IMR-90 (cell line): ENCODE measurements around the gene SRRM2. TPM values are rescaled to one million over a fixed set of nuclear protein-coding genes. Genes with fewer than 3 reads are reported as not detected.

ENCODE experiments used
- ATAC-seq: fragments of 200-7000 bp; cut with Tn5 transposase; 2 replicates; pipeline ENCODE4 v1.9.1; 2020; ENCODE audit warnings: low read depth, mild to moderate bottlenecking, moderate library complexity
- BruUV-seq: library from RNA; stranded (reverse); fragments of 400-500 nt; replicated peaks from 2 replicates; lab custom pipeline; 2021; lab: Mats Ljungman, UMichigan
- CTCF ChIA-PET: fragments of 300-600 bp; formaldehyde crosslinking; extraction: SDS; loops from one replicate; lab custom pipeline; 2021; ENCODE audit warnings: antibody characterized with exemption; lab: Yijun Ruan, JAX
- POLR2A ChIA-PET: fragments of 300-600 bp; sonication (Branson Sonifier 250); formaldehyde crosslinking; loops from one replicate; lab custom pipeline; 2022; ENCODE audit warnings: antibody characterized with exemption; ENCODE audit not compliant: unreplicated experiment; lab: Charles Lee
- DNase-seq: peaks from one replicate; pipeline ENCODE4 v3.0.0; 2013
- H2AFZ ChIP-seq: replicated peaks from 2 replicates; pipeline ENCODE3; 2013; ENCODE audit warnings: low read length, mild to moderate bottlenecking; ENCODE audit not compliant: poor library complexity
- H2AK5ac ChIP-seq: 2 replicates; pipeline ENCODE4 v1.6.1; 2013; ENCODE audit warnings: low read depth, low read length, inconsistent platforms
- H2AK9ac ChIP-seq: replicated peaks from 2 replicates; pipeline ENCODE3; 2013; ENCODE audit warnings: mild to moderate bottlenecking, low read depth, low read length, moderate library complexity; ENCODE audit not compliant: poor library complexity
- H2BK120ac ChIP-seq: 2 replicates; pipeline ENCODE4 v1.6.1; 2013; ENCODE audit warnings: low read depth, low read length, inconsistent platforms
- H2BK15ac ChIP-seq: 3 replicates; pipeline ENCODE4 v1.6.1; 2013; ENCODE audit warnings: low read depth, low read length, inconsistent platforms
- H2BK20ac ChIP-seq: 2 replicates; pipeline ENCODE4 v1.6.1; 2013; ENCODE audit warnings: low read depth, mild to moderate bottlenecking, inconsistent platforms, low read length, moderate library complexity
- H2BK5ac ChIP-seq: 2 replicates; pipeline ENCODE4 v1.6.1; 2013; ENCODE audit warnings: mild to moderate bottlenecking, low read depth, low read length, inconsistent platforms; ENCODE audit not compliant: poor library complexity, severe bottlenecking
- H3K14ac ChIP-seq: replicated peaks from 2 replicates; pipeline ENCODE4 v1.6.1; 2013; ENCODE audit warnings: low read depth, low read length, inconsistent platforms
- H3K18ac ChIP-seq: 2 replicates; pipeline ENCODE4 v1.6.1; 2013; ENCODE audit warnings: low read depth, low read length, control low read depth
- H3K23ac ChIP-seq: 2 replicates; pipeline ENCODE4 v1.6.1; 2013; ENCODE audit warnings: low read depth, low read length, inconsistent platforms
- H3K27ac ChIP-seq: 2 replicates; pipeline ENCODE4 v1.5.1; 2013; ENCODE audit warnings: mild to moderate bottlenecking, control low read depth, low read length; ENCODE audit not compliant: insufficient read depth
- H3K27me3 ChIP-seq: 2 replicates; pipeline ENCODE4 v1.6.1; 2013; ENCODE audit warnings: low read length; ENCODE audit not compliant: control insufficient read depth, insufficient read depth
- H3K36me3 ChIP-seq: 2 replicates; pipeline ENCODE4 v1.6.1; 2013; ENCODE audit warnings: low read length, mixed read lengths; ENCODE audit not compliant: control insufficient read depth, insufficient read depth
- H3K4ac ChIP-seq: 2 replicates; pipeline ENCODE4 v1.6.1; 2013; ENCODE audit warnings: low read depth, low read length, inconsistent platforms
- H3K4me1 ChIP-seq: 2 replicates; pipeline ENCODE4 v1.6.1; 2013; ENCODE audit warnings: low read length, mixed read lengths; ENCODE audit not compliant: control insufficient read depth, insufficient read depth
- H3K4me2 ChIP-seq: 2 replicates; pipeline ENCODE4 v1.6.1; 2013; ENCODE audit warnings: low read depth, mild to moderate bottlenecking, control low read depth, low read length, moderate library complexity
- H3K4me3 ChIP-seq: 2 replicates; pipeline ENCODE4 v1.5.1; 2013; ENCODE audit warnings: low read depth, mild to moderate bottlenecking, control low read depth, low read length, moderate library complexity; ENCODE audit not compliant: insufficient read depth
- H3K56ac ChIP-seq: 2 replicates; pipeline ENCODE4 v1.6.1; 2013; ENCODE audit warnings: low read length, inconsistent platforms; ENCODE audit not compliant: insufficient read depth; ENCODE audit errors: extremely low read depth
- H3K79me1 ChIP-seq, 2 experiments: 2 replicates each; pipeline ENCODE4 v1.6.1; 2013; ENCODE audit warnings: low read length in 2 of 2, inconsistent platforms in 1 of 2, low read depth in 1 of 2
- H3K9ac ChIP-seq: 2 replicates; pipeline ENCODE4 v1.6.1; 2013; ENCODE audit warnings: low read depth, low read length, control low read depth
- H3K9me1 ChIP-seq: 2 replicates; pipeline ENCODE4 v1.6.1; 2013; ENCODE audit warnings: low read length, inconsistent platforms; ENCODE audit not compliant: insufficient read depth
- H3K9me3 ChIP-seq: 2 replicates; pipeline ENCODE4 v1.6.1; 2013; ENCODE audit warnings: low read length; ENCODE audit not compliant: control insufficient read depth, insufficient read depth
- H4K20me1 ChIP-seq: 2 replicates; pipeline ENCODE4 v1.6.1; 2013; ENCODE audit warnings: low read length, inconsistent platforms; ENCODE audit not compliant: insufficient read depth
- H4K5ac ChIP-seq: 2 replicates; pipeline ENCODE4 v1.6.1; 2013; ENCODE audit warnings: mild to moderate bottlenecking, low read depth, low read length, control low read depth
- H4K8ac ChIP-seq, 2 experiments: 2 replicates each; pipeline ENCODE4 v1.6.1; 2013; ENCODE audit warnings: low read depth in 2 of 2, low read length in 2 of 2, control low read depth in 1 of 2, inconsistent platforms in 1 of 2
- H4K91ac ChIP-seq: 2 replicates; pipeline ENCODE4 v1.6.1; 2013; ENCODE audit warnings: low read depth, low read length, inconsistent platforms; ENCODE audit not compliant: insufficient read depth
- BHLHE40 ChIP-seq: fragments of 150-350 bp; IDR thresholded peaks from 2 replicates; pipeline ENCODE4 v1.6.1; 2016; ENCODE audit warnings: mild to moderate bottlenecking, low read depth, low read length
- CEBPB ChIP-seq: IDR thresholded peaks from 2 replicates; pipeline ENCODE4 v1.6.1; 2012; ENCODE audit warnings: low read depth, low read length, improper control_type of control experiment
- CHD1 ChIP-seq: IDR thresholded peaks from 2 replicates; pipeline ENCODE4 v1.6.1; 2012; ENCODE audit warnings: low read depth, low read length, improper control_type of control experiment
- CTCF ChIP-seq: conservative IDR thresholded peaks from 2 replicates; pipeline ENCODE4 v1.5.1; 2012; ENCODE audit warnings: mild to moderate bottlenecking, low read depth, low read length, improper control_type of control experiment
- ELK1 ChIP-seq: fragments of 150-350 bp; IDR thresholded peaks from 2 replicates; pipeline ENCODE4 v1.6.1; 2016; ENCODE audit warnings: low read depth, mild to moderate bottlenecking, low read length, moderate library complexity, borderline replicate concordance
- FOS ChIP-seq: fragments of 150-350 bp; IDR thresholded peaks from 2 replicates; pipeline ENCODE4 v1.6.1; 2016; ENCODE audit warnings: low read depth, low read length
- MAZ ChIP-seq: IDR thresholded peaks from 2 replicates; pipeline ENCODE4 v1.6.1; 2012; ENCODE audit warnings: low read depth, mild to moderate bottlenecking, low read length, improper control_type of control experiment, moderate library complexity, borderline replicate concordance
- NFE2L2 ChIP-seq: fragments of 150-350 bp; IDR thresholded peaks from 2 replicates; pipeline ENCODE4 v1.6.1; 2016; ENCODE audit warnings: low read depth, mild to moderate bottlenecking, low read length
- POLR2A ChIP-seq: IDR thresholded peaks from 2 replicates; pipeline ENCODE4 v1.6.1; 2012; ENCODE audit warnings: mild to moderate bottlenecking, low read depth, low read length
- RAD21 ChIP-seq: IDR thresholded peaks from 2 replicates; pipeline ENCODE4 v1.6.1; 2012; ENCODE audit warnings: low read length, improper control_type of control experiment
- RCOR1 ChIP-seq: IDR thresholded peaks from 2 replicates; pipeline ENCODE4 v1.6.1; 2012; ENCODE audit warnings: mild to moderate bottlenecking, low read length, improper control_type of control experiment; ENCODE audit not compliant: insufficient replicate concordance
- SMC3 ChIP-seq: fragments of 150-350 bp; IDR thresholded peaks from 2 replicates; pipeline ENCODE4 v1.6.1; 2016; ENCODE audit warnings: low read depth, mild to moderate bottlenecking, antibody characterized with exemption, low read length, moderate library complexity
- WGBS, 2 experiments: methylation state at CpG; one replicate each; pipeline versions ENCODE4 v1.1.5 to v1.1.7; 2013; ENCODE audit warnings: missing lambda C conversion rate in 2 of 2; ENCODE audit not compliant: insufficient read length in 1 of 2; ENCODE audit errors: extremely low coverage in 2 of 2; 5-methylcytosine and 5-hydroxymethylcytosine counted together
- dilution Hi-C: fragments of 300-500 bp; cut with HindIII; formaldehyde crosslinking; loops from one replicate; pipeline ENCODE4 v1.14.3; 2018; ENCODE audit warnings: low sequenced_read_pairs; ENCODE audit not compliant: unreplicated experiment
- in situ Hi-C: fragments of 300-500 bp; cut with MboI; formaldehyde crosslinking; loops from 3 replicates; pipeline ENCODE4 v1.14.3; 2019; ENCODE audit warnings: low sequenced_read_pairs, inconsistent platforms, mixed read lengths
- intact Hi-C: fragments of 100-400 bp; cut with micrococcal nuclease; formaldehyde crosslinking; loops from 2 replicates; pipeline ENCODE4 v1.10.0; 2022
- polyA plus RNA-seq, 3 experiments: library from polyadenylated mRNA; depleted of rRNA; stranded (reverse); fragments of >200 nt; gene quantifications; 2 replicates each; pipeline ENCODE4 v1.2.3, GENCODE V29; 2012; ENCODE audit warnings: low replicate concordance in 1 of 3
- total RNA-seq: library from RNA; depleted of rRNA; stranded (reverse); fragments of >200 nt; gene quantifications from 2 replicates; pipeline ENCODE4 v1.2.3, GENCODE V29; 2012
- TF ChIP-seq, protein P1 (sequence below): fragments of 150-350 bp; IDR thresholded peaks from 2 replicates; pipeline ENCODE4 v1.6.1; 2017; ENCODE audit warnings: mild to moderate bottlenecking, antibody characterized with exemption, low read length, low read depth

The SRRM2 gene
- total and polyA plus RNA-seq, 2 of the 4 experiments (the other 2 are of a cell fraction): 20.3 to 300 TPM

GRCh38 chr16:2775765-2776499 is 23.5 kb downstream of the SRRM2 start:
- peak overlapping the region; percentile 96; the same call in 1 of the 2 replicates for H3K14ac ChIP-seq
- H3K36me3 ChIP-seq: peaks cover 40% of the 10 kb centered on the region
- no peak overlapping the region for H2BK20ac ChIP-seq
- peak overlapping the region; percentile 90 for H2AFZ ChIP-seq
- ATAC-seq: no peak
- no TSS peak for BruUV-seq
- H2BK120ac ChIP-seq: peak overlapping the region; percentile 16; the same call in 1 of the 2 replicates
- H3K9me3 ChIP-seq: no peaks in the 10 kb centered on the region
- peaks cover 21 to 82% of the 10 kb centered on the region in 2 experiments for H3K79me1 ChIP-seq
- H3K4me3 ChIP-seq: peak overlapping the region; percentile 96
- ChIA-PET POLR2A (no interaction called here), CTCF (no interaction called here)
- H3K18ac ChIP-seq: no peak overlapping the region
- peak overlapping the region; percentile 91 for H3K9ac ChIP-seq
- no peak overlapping the region for H2BK15ac ChIP-seq
- no peak overlapping the region for H4K5ac ChIP-seq
- H4K8ac ChIP-seq: peak overlapping the region; percentile 45 to 100; a peak in 1 of 4 replicates
- peaks cover 15% of the 10 kb centered on the region for H3K9me1 ChIP-seq
- WGBS, 2 experiments: 57% methylated on average over 5 of the region's 11 CpGs; no CpG with 5 or more reads in 1 of the 2 experiments
- peak overlapping the region; percentile 90 for H3K27ac ChIP-seq
- peak overlapping the region; percentile 92 for H2AK5ac ChIP-seq
- TF ChIP-seq RCOR1 (no peak), CEBPB (no peak), POLR2A (no peak), BHLHE40 (no peak), MAZ (no peak), FOS (no peak), SMC3 (no peak), RAD21 (no peak), NFE2L2 (no peak), CHD1 (no peak), ELK1 (no peak), CTCF (no peak)
- TF ChIP-seq, protein P1, sequence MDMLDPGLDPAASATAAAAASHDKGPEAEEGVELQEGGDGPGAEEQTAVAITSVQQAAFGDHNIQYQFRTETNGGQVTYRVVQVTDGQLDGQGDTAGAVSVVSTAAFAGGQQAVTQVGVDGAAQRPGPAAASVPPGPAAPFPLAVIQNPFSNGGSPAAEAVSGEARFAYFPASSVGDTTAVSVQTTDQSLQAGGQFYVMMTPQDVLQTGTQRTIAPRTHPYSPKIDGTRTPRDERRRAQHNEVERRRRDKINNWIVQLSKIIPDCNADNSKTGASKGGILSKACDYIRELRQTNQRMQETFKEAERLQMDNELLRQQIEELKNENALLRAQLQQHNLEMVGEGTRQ: no peak
- in situ Hi-C loops: no loop called here
- peak overlapping the region; percentile 90 for H3K4ac ChIP-seq
- dilution Hi-C loops: no loop called here
- H3K4me2 ChIP-seq: peak overlapping the region; percentile 95
- H2AK9ac ChIP-seq: peak overlapping the region; percentile 98
- H3K4me1 ChIP-seq: peaks cover 12% of the 10 kb centered on the region
- peak overlapping the region; percentile 61 for H3K23ac ChIP-seq
- no peaks in the 10 kb centered on the region for H3K27me3 ChIP-seq
- peak overlapping the region; percentile 73; the same call in 1 of the 2 replicates for H3K56ac ChIP-seq
- peak overlapping the region; percentile 70; the same call in 1 of the 2 replicates for H4K91ac ChIP-seq
- peaks cover 51% of the 10 kb centered on the region for H4K20me1 ChIP-seq
- intact Hi-C loops: loop anchor here (1.0 kb wide), 1 partner anchor 92 kb away; no protein-coding TSS in a partner anchor
- DNase-seq: no peak
- H2BK5ac ChIP-seq: peak overlapping the region; percentile 87
